ENCODE results near the gene DYNLRB1. TPM values are rescaled to one million over a fixed set of nuclear protein-coding genes. Genes with fewer than 3 reads are reported as not detected.

DYNLRB1 gene
- total and polyA plus RNA-seq, 2 of the 13 experiments (the other 11 are each of a cell fraction or from before 2014, with no cell fraction given) = 140 to 244 TPM

- TF ChIP-seq PLSCR1 (CRISPR knock-in tag; IDR thresholded peaks at IDR 0.05; ENCODE audit: borderline replicate concordance) (no peak; the same call in 1 of the 2 replicates), HNRNPUL1 (IDR thresholded peaks at IDR 0.05; ENCODE audit: low read depth, low read length) (no peak), SKI (IDR thresholded peaks at IDR 0.05; ENCODE audit: partially characterized antibody) (no peak), ZFP82 (CRISPR knock-in tag; IDR thresholded peaks at IDR 0.05; ENCODE audit: borderline replicate concordance) (peak; percentile 32; the same call in 1 of the 2 replicates), ZNF24 (IDR thresholded peaks at IDR 0.05) (0 out of 2 replicates have a peak, but pooled peaks have one; percentile 54), SP5 (CRISPR knock-in tag; IDR thresholded peaks at IDR 0.05; ENCODE audit: borderline replicate concordance, low read depth) (peak; percentile 2; the same call in 1 of the 2 replicates), ZNF280B (CRISPR knock-in tag; IDR thresholded peaks at IDR 0.05; ENCODE audit: borderline replicate concordance) (peak; percentile 40; the same call in 1 of the 2 replicates), ZNF639 (CRISPR knock-in tag; conservative IDR thresholded peaks at IDR 0.05) (no peak; the same call in 1 of the 2 replicates), YEATS4 (CRISPR knock-in tag; IDR thresholded peaks at IDR 0.05; ENCODE audit: borderline replicate concordance) (no peak), NR0B2 (CRISPR knock-in tag; IDR thresholded peaks at IDR 0.05) (peak; percentile 85; the same call in 1 of the 2 replicates), ZC3H13 (CRISPR knock-in tag; IDR thresholded peaks at IDR 0.05) (peak; percentile 29), ZNF441 (CRISPR knock-in tag; IDR thresholded peaks at IDR 0.05; ENCODE audit: borderline replicate concordance) (peak; percentile 57; the same call in 1 of the 2 replicates), CBFB (CRISPR knock-in tag; IDR thresholded peaks at IDR 0.05) (peak; percentile 2; the same call in 1 of the 2 replicates), ZIK1 (CRISPR knock-in tag; IDR thresholded peaks at IDR 0.05; ENCODE audit: borderline replicate concordance, low read depth) (no peak), NFE2 (CRISPR knock-in tag; IDR thresholded peaks at IDR 0.05) (peak; percentile 19; the same call in 1 of the 2 replicates), KDM2A (CRISPR knock-in tag; IDR thresholded peaks at IDR 0.05; ENCODE audit: borderline replicate concordance, low read depth) (peak; percentile 51), ZSCAN25 (CRISPR knock-in tag; IDR thresholded peaks at IDR 0.05) (no peak; the same call in 1 of the 2 replicates), SOX13 (IDR thresholded peaks at IDR 0.05) (no peak), SOX13 (CRISPR knock-in tag; conservative IDR thresholded peaks at IDR 0.05 in 1 of 2, IDR thresholded peaks at IDR 0.05 in 1 of 2) (no peak), SNAI1 (CRISPR knock-in tag; IDR thresholded peaks at IDR 0.05; ENCODE audit: borderline replicate concordance) (no peak), TRIM22 (IDR thresholded peaks at IDR 0.05) (no peak), ZNF501 (CRISPR knock-in tag; IDR thresholded peaks at IDR 0.05) (no peak; the same call in 1 of the 2 replicates), SNAPC2 (CRISPR knock-in tag; IDR thresholded peaks at IDR 0.05) (no peak), PRPF4 (IDR thresholded peaks at IDR 0.05; ENCODE audit: low read depth, low read length, poor library complexity, severe bottlenecking) (no peak)
Observed at GRCh38 chr20:34515484-34516246, 557 bp upstream of the DYNLRB1 start (continued).

Measured in HepG2 (cell line).